ENCODE data around the gene CLTRN. TPM values are rescaled to one million over a fixed set of nuclear protein-coding genes. Genes with fewer than 3 reads are reported as not detected.

The CLTRN gene
- total and polyA plus RNA-seq, 2 donors (not counting 1 experiment from before 2014, with no cell fraction given): 0.42 to 0.46 TPM

GRCh38 chrX:15678339-15678738, 13.7 kb upstream of the CLTRN start:
- DNase-seq: no peak
- H3K4me1 ChIP-seq (ENCODE audit: control insufficient read depth in 2 of 2, insufficient read depth in 2 of 2, low read length in 2 of 2): peaks cover 19 to 20% of the 10 kb centered on the region in 2 donors
- no peak overlapping the region for H3K4me3 ChIP-seq (ENCODE audit: control extremely low read depth in 1 of 5, extremely low read depth in 1 of 5, insufficient read depth in 1 of 5, low read depth in 2 of 5, low read length in 4 of 5)
- no peak overlapping the region for H3K4me2 ChIP-seq (replicated peaks; ENCODE audit: low read depth, low read length, poor library complexity, severe bottlenecking)
- H3K36me3 ChIP-seq (replicated peaks in 1 of 2; ENCODE audit: control extremely low read depth in 1 of 2, control insufficient read depth in 1 of 2, extremely low read depth in 1 of 2, insufficient read depth in 2 of 2, low read length in 1 of 2): no peaks in the 10 kb centered on the region
- Mint-ChIP-seq H3K9me3 (ENCODE audit: insufficient read depth) (no peaks in the 10 kb centered on the region), H3K4me1 (peaks cover 24% of the 10 kb centered on the region), H3K27me3 (no peaks in the 10 kb centered on the region), H3K4me3 (no peak overlapping the region), H3K27ac (no peak overlapping the region)
- H2AFZ ChIP-seq (ENCODE audit: insufficient read depth, low read depth, low read length, poor library complexity, severe bottlenecking): no peak overlapping the region
- H3K27ac ChIP-seq (ENCODE audit: low read length in 2 of 2): no peak overlapping the region
- ATAC-seq (ENCODE audit: low read depth): no peak
- peaks cover 69% of the 10 kb centered on the region for H3K79me2 ChIP-seq (ENCODE audit: control insufficient read depth, insufficient read depth, low read length)
- no peaks in the 10 kb centered on the region for H3K9me3 ChIP-seq (ENCODE audit: control extremely low read depth in 1 of 3, control insufficient read depth in 2 of 3, insufficient read depth in 1 of 3, low read length in 2 of 3)
- H3K27me3 ChIP-seq (replicated peaks in 1 of 4; ENCODE audit: control extremely low read depth in 1 of 4, control insufficient read depth in 3 of 4, insufficient read depth in 4 of 4, low read length in 3 of 4): no peaks in the 10 kb centered on the region
- ChIA-PET CTCF (no interaction called here), POLR2A (no interaction called here)
- H3K9ac ChIP-seq (ENCODE audit: low read length): no peak overlapping the region
- WGBS (ENCODE audit: insufficient coverage): 90% methylated on average over 2 of the region's 2 CpGs
- peaks cover 26% of the 10 kb centered on the region for H4K20me1 ChIP-seq (ENCODE audit: control insufficient read depth, insufficient read depth, low read length, poor library complexity, severe bottlenecking)
- no peak for TF ChIP-seq EZH2 (IDR thresholded peaks at IDR 0.05; ENCODE audit: borderline replicate concordance, insufficient read depth, low read depth, low read length, poor library complexity, severe bottlenecking)
- no peak for TF ChIP-seq CTCF (IDR thresholded peaks at IDR 0.05)
- intact Hi-C loops (cut with micrococcal nuclease): no loop called here

- intact Hi-C loops (cut with micrococcal nuclease): no loop called here
- H3K4me1 Mint-ChIP-seq: peaks cover 24% of the 10 kb centered on the region
- Histone ChIP-seq H3K4me2 (replicated peaks; ENCODE audit: low read depth, low read length, poor library complexity, severe bottlenecking) (peak overlapping the region; percentile 90), H3K79me2 (ENCODE audit: control insufficient read depth, insufficient read depth, low read length) (peaks cover 56% of the 10 kb centered on the region), H3K9me3 (ENCODE audit: control extremely low read depth in 1 of 3, control insufficient read depth in 2 of 3, insufficient read depth in 1 of 3, low read length in 2 of 3) (no peaks in the 10 kb centered on the region), H3K27me3 (replicated peaks in 1 of 4; ENCODE audit: control extremely low read depth in 1 of 4, control insufficient read depth in 3 of 4, insufficient read depth in 4 of 4, low read length in 3 of 4) (no peaks in the 10 kb centered on the region), H3K36me3 (replicated peaks in 1 of 2; ENCODE audit: control extremely low read depth in 1 of 2, control insufficient read depth in 1 of 2, extremely low read depth in 1 of 2, insufficient read depth in 2 of 2, low read length in 1 of 2) (no peaks in the 10 kb centered on the region), H4K20me1 (ENCODE audit: control insufficient read depth, insufficient read depth, low read length, poor library complexity, severe bottlenecking) (peaks cover 16% of the 10 kb centered on the region), H3K9ac (ENCODE audit: low read length) (no peak overlapping the region), H3K27ac (ENCODE audit: low read length in 2 of 2) (no peak overlapping the region), H2AFZ (ENCODE audit: insufficient read depth, low read depth, low read length, poor library complexity, severe bottlenecking) (no peak overlapping the region), H3K4me1 (ENCODE audit: control insufficient read depth in 2 of 2, insufficient read depth in 2 of 2, low read length in 2 of 2) (peaks cover 19 to 20% of the 10 kb centered on the region in 2 donors), H3K4me3 (ENCODE audit: control extremely low read depth in 1 of 5, extremely low read depth in 1 of 5, insufficient read depth in 1 of 5, low read depth in 2 of 5, low read length in 4 of 5) (no peak overlapping the region)
- ATAC-seq (ENCODE audit: low read depth) (no peak), DNase-seq (no peak)
- no peaks in the 10 kb centered on the region for H3K9me3 Mint-ChIP-seq (ENCODE audit: insufficient read depth)
- no CpG with 5 or more reads among the region's 2 CpGs for WGBS (ENCODE audit: insufficient coverage)
- no peaks in the 10 kb centered on the region for H3K27me3 Mint-ChIP-seq
- TF ChIP-seq CTCF (IDR thresholded peaks at IDR 0.05) (no peak), EZH2 (IDR thresholded peaks at IDR 0.05; ENCODE audit: borderline replicate concordance, insufficient read depth, low read depth, low read length, poor library complexity, severe bottlenecking) (no peak)
- H3K4me3 Mint-ChIP-seq: no peak overlapping the region
- H3K27ac Mint-ChIP-seq: no peak overlapping the region
- ChIA-PET CTCF (no interaction called here), POLR2A (no interaction called here)
Measured at GRCh38 chrX:15676886-15677285, 12.3 kb upstream of the CLTRN start.
